OCI-LY3 (cell line): ENCODE measurements around the gene TBXAS1.

Experiments used
- H2AFZ ChIP-seq: fragments of 200-600, 300-600 bp; shearing (Covaris generic); 2 replicates; pipeline ENCODE4 v1.6.0; 2014; ENCODE audit warnings: antibody characterized with exemption, low read depth, low read length
- H3K27ac ChIP-seq: fragments of 200-600, 300-600 bp; sonication (generic); 2 replicates; pipeline ENCODE4 v1.5.1; 2014; ENCODE audit warnings: mild to moderate bottlenecking, low read length, moderate library complexity, mixed read lengths
- H3K27me3 ChIP-seq: fragments of 200-600, 300-600 bp; sonication (generic); 2 replicates; pipeline ENCODE4 v1.6.1; 2014; ENCODE audit warnings: low read depth, low read length, mixed read lengths
- H3K36me3 ChIP-seq: fragments of 200-600, 300-600 bp; sonication (generic); replicated peaks from 2 replicates; pipeline ENCODE3; 2014; ENCODE audit warnings: low read depth, low read length, mixed read lengths
- H3K4me1 ChIP-seq: fragments of 300-600, 200-600 bp; sonication (generic); 2 replicates; pipeline ENCODE4 v1.6.1; 2014; ENCODE audit warnings: low read length, mixed read lengths
- H3K4me2 ChIP-seq: fragments of 200-600, 300-600 bp; sonication (generic); 2 replicates; pipeline ENCODE4 v1.6.1; 2014; ENCODE audit warnings: low read length, mixed read lengths
- H3K4me3 ChIP-seq: fragments of 300-600, 200-600 bp; sonication (generic); 2 replicates; pipeline ENCODE4 v1.5.1; 2014; ENCODE audit warnings: antibody characterized with exemption, mild to moderate bottlenecking, low read length, moderate library complexity
- H3K79me2 ChIP-seq: fragments of 300-600, 200-600 bp; shearing (Covaris generic); 2 replicates; pipeline ENCODE4 v1.6.1; 2014; ENCODE audit warnings: mild to moderate bottlenecking, low read length, mixed read lengths
- H3K9ac ChIP-seq: fragments of 300-600, 200-600 bp; shearing (Covaris generic); 2 replicates; pipeline ENCODE4 v1.6.0; 2014; ENCODE audit warnings: mild to moderate bottlenecking, low read length, moderate library complexity
- H3K9me3 ChIP-seq: fragments of 200-600, 300-600 bp; shearing (Covaris generic); 2 replicates; pipeline ENCODE4 v1.6.1; 2014; ENCODE audit warnings: low read length, mixed read lengths; ENCODE audit not compliant: insufficient read depth
- H4K20me1 ChIP-seq: fragments of 200-600, 300-600 bp; sonication (generic); 2 replicates; pipeline ENCODE4 v1.6.1; 2016; ENCODE audit warnings: low read length, mixed read lengths; ENCODE audit not compliant: insufficient read depth
- EZH2phosphoT487 ChIP-seq: fragments of 200-600 bp; shearing (Covaris generic); IDR thresholded peaks from 2 replicates; pipeline ENCODE4 v1.6.1; 2018; ENCODE audit warnings: antibody characterized with exemption, mixed run types, low read depth
- TF ChIP-seq, protein P1 (sequence below): fragments of 200-600, 300-600 bp; sonication (generic); IDR thresholded peaks from 2 replicates; pipeline ENCODE4 v1.5.1; 2014; ENCODE audit warnings: antibody characterized with exemption, low read length, low read depth

Gene TBXAS1

DNA sequence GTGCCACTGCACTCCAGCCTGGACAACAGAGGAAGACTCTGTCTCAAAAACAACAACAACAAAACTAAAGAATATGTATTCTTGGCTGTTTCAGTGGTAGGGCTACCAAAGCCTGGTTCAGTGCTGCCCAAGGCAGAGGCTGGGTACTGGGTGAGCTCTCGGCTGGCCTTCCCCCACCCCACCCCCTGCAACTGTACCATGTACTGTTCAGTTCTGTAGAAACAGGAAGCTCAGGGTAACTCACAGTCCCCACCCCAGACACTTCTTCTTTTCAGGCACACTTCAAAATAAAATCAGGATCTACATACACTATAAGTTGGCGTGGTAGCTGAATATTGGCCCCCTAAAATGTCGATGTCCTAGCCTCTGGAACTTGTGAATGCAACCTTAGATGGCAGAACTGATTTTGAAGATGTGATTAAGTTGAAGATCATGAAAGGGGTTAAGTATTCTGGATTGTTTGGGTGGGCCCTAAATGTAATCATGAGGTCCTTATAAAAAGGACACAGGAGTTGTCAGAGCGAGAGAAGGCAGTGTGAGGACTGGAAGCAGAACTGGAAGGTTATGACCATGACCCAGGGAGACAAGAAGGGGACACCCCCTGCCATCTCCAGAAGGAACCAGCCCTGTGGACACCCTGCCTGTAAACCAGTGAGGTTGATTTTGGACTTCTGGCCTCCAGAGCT lies 31.2 kb downstream of the TBXAS1 start:
- H3K79me2 ChIP-seq, result no peaks in the 10 kb centered on the region
- H3K4me1 ChIP-seq, result peaks cover 15% of the 10 kb centered on the region
- no peak overlapping the region for H3K9ac ChIP-seq
- H3K27me3 ChIP-seq, result peaks cover 29% of the 10 kb centered on the region; the same call in 1 of the 2 replicates
- H3K27ac ChIP-seq, result no peak overlapping the region
- peaks cover 8% of the 10 kb centered on the region for H3K9me3 ChIP-seq
- no peaks in the 10 kb centered on the region for H4K20me1 ChIP-seq
- H3K36me3 ChIP-seq, result no peaks in the 10 kb centered on the region
- no peak overlapping the region for H3K4me3 ChIP-seq
- no peak for TF ChIP-seq EZH2phosphoT487
- TF ChIP-seq, protein P1, sequence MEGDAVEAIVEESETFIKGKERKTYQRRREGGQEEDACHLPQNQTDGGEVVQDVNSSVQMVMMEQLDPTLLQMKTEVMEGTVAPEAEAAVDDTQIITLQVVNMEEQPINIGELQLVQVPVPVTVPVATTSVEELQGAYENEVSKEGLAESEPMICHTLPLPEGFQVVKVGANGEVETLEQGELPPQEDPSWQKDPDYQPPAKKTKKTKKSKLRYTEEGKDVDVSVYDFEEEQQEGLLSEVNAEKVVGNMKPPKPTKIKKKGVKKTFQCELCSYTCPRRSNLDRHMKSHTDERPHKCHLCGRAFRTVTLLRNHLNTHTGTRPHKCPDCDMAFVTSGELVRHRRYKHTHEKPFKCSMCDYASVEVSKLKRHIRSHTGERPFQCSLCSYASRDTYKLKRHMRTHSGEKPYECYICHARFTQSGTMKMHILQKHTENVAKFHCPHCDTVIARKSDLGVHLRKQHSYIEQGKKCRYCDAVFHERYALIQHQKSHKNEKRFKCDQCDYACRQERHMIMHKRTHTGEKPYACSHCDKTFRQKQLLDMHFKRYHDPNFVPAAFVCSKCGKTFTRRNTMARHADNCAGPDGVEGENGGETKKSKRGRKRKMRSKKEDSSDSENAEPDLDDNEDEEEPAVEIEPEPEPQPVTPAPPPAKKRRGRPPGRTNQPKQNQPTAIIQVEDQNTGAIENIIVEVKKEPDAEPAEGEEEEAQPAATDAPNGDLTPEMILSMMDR, result no peak
- H2AFZ ChIP-seq, result peak overlapping the region; percentile 72; the same call in 1 of the 2 replicates
- peak overlapping the region; percentile 15; the same call in 1 of the 2 replicates for H3K4me2 ChIP-seq

- Histone ChIP-seq H3K36me3 (no peaks in the 10 kb centered on the region), H3K79me2 (no peaks in the 10 kb centered on the region), H4K20me1 (no peaks in the 10 kb centered on the region), H3K4me3 (no peak overlapping the region), H3K27ac (no peak overlapping the region), H3K4me1 (peaks cover 9% of the 10 kb centered on the region), H3K27me3 (peaks cover 29% of the 10 kb centered on the region; the same call in 1 of the 2 replicates), H3K9me3 (peaks cover 8% of the 10 kb centered on the region), H2AFZ (no peak overlapping the region), H3K9ac (no peak overlapping the region), H3K4me2 (no peak overlapping the region)
- TF ChIP-seq EZH2phosphoT487, result no peak
- TF ChIP-seq, protein P1, result no peak
Observed at GRCh38 chr7:139861803-139862202, 32.7 kb downstream of the TBXAS1 start.

GRCh38 chr7:139866047-139866837 lies 37.2 kb downstream of the TBXAS1 start:
- H3K4me3 ChIP-seq, result no peak overlapping the region
- no peak overlapping the region for H2AFZ ChIP-seq
- peaks cover 29% of the 10 kb centered on the region; the same call in 1 of the 2 replicates for H3K27me3 ChIP-seq
- no peaks in the 10 kb centered on the region for H3K36me3 ChIP-seq
- no peak overlapping the region for H3K4me2 ChIP-seq
- TF ChIP-seq EZH2phosphoT487, result no peak
- TF ChIP-seq, protein P1, result no peak
- H3K4me1 ChIP-seq, result no peaks in the 10 kb centered on the region
- H3K9ac ChIP-seq, result no peak overlapping the region
- H3K79me2 ChIP-seq, result no peaks in the 10 kb centered on the region
- no peaks in the 10 kb centered on the region for H4K20me1 ChIP-seq
- peaks cover 8% of the 10 kb centered on the region for H3K9me3 ChIP-seq
- no peak overlapping the region for H3K27ac ChIP-seq

- no peak overlapping the region for H3K27ac ChIP-seq
- no peak overlapping the region for H3K4me2 ChIP-seq
- H3K9ac ChIP-seq, result no peak overlapping the region
- H3K79me2 ChIP-seq, result no peaks in the 10 kb centered on the region
- peaks cover 16% of the 10 kb centered on the region; the same call in 1 of the 2 replicates for H3K27me3 ChIP-seq
- no peak for TF ChIP-seq EZH2phosphoT487
- peaks cover 8% of the 10 kb centered on the region for H3K9me3 ChIP-seq
- H4K20me1 ChIP-seq, result no peaks in the 10 kb centered on the region
- H2AFZ ChIP-seq, result no peak overlapping the region
- no peaks in the 10 kb centered on the region for H3K36me3 ChIP-seq
- H3K4me3 ChIP-seq, result no peak overlapping the region
- H3K4me1 ChIP-seq, result no peaks in the 10 kb centered on the region
Observed at GRCh38 chr7:139867847-139868246, 38.8 kb downstream of the TBXAS1 start.
